GM19372 (cell line): ENCODE measurements around the gene MICB.
"Not testable (repeated sequence)": the region's sequence is repeated elsewhere in the genome, so short reads cannot be mapped to it uniquely, and the experiment has no call there.

Source experiments
- ATAC-seq: cut with Tn5 transposase; IDR thresholded peaks from one replicate; pipeline ENCODE4 v1.9.1; 2021; ENCODE audit warnings: mild to moderate bottlenecking, low read depth, moderate library complexity; ENCODE audit not compliant: unreplicated experiment

The MICB gene

GRCh38 chr6:31497531-31498476, at the start of gene MICB:
Gene MICB, plus strand, starts transcription at chr6:31498145. Its CDS starts 49 bp downstream, at chr6:31498194.
- ATAC-seq, result peak; percentile 49

- no peak for ATAC-seq
Observed at GRCh38 chr6:31450751-31451150, 47.2 kb upstream of the MICB start.

- ATAC-seq, result no peak
Observed at GRCh38 chr6:31452859-31453258, 45.1 kb upstream of the MICB start.

GRCh38 chr6:31453259-31453658, 44.7 kb upstream of the MICB start:
- ATAC-seq, result no peak

GRCh38 chr6:31459864-31460263, 38.1 kb upstream of the MICB start:
- not testable (repeated sequence) for ATAC-seq

GRCh38 chr6:31460361-31461025, 37.5 kb upstream of the MICB start:
- no peak for ATAC-seq

- no peak for ATAC-seq
Observed at GRCh38 chr6:31462026-31462963, 35.6 kb upstream of the MICB start.

GRCh38 chr6:31462964-31463870, 34.7 kb upstream of the MICB start:
- ATAC-seq, result peak; percentile 94

DNA sequence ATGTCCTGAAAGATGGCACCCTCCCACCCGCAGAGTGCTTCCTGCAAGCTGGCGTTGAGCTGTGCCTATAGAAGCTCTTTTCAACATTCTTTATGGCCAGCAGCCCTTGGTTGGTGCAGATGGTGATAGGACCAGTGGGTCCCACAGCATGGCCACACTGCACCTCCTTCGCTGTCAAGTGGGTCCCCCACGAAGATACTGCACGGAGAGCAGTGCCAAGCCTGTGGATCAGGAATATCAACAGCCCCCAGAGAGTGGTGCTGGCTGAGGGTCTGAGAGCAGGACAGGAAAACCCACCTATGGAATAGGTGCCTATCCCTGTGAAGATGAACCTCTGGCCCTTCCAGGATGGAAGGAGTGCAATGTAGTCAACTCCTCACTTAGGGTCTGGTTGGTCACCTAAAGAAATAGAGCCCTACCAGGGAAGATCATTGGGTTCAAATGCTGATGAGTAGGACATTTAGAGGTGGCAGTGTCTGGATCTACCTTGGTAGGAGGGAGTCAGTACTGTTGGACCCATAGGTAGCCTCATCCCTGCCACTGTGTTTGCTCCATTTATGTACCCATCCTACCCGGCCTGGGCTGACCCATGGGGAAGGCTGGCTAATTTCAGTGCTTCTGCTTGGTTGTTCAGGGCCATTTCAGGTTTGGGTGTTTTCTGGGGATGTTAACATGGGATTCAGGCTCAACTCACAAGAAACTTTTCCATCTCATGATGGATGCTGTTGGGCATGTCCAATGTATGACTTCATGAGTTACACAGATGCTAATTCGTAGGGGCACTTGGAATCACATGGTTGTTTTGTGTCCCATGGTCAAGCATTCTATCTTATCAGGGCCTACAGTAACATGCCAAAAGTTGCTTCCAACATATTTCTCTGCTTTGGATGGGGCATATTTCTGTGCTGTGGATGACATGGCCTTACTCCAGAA, 33.4 kb upstream of the MICB start:
- no peak for ATAC-seq

DNA sequence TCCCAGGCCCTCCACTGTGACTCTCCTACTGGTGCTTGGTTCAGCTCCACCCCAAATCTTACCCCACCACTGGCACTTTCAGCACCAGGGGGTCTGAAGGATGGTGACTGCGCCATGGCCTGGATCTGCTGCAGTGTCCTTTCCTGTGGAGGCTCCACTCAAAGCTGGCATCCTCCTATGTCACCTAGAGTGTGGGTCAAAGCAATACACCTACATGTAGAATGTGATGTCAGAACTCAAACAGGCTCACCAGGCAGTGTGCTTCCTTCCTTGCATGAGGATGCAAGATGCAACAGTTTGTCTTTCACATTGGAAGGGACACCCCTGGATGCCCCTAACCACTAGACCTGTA, 32.8 kb upstream of the MICB start:
- ATAC-seq, result no peak

DNA sequence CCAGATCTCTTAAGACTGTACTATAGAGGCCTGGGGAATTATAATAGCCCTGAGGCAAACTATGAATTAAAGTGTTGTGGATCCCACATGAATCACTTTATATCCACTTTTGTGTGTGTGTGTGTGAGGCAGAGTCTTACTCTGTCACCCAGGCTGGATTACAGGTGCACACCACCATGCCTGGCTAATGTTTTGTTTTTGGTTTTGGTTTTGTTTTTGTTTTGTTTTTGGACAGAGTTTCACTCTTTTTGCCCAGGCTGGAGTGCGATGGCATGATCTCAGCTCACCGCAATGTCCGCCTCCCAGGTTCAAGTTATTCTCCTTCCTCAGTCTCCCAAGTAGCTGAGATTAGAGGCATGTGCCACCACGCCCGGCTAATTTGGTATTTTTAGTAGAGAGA, 32.2 kb upstream of the MICB start:
- ATAC-seq, result no peak

DNA sequence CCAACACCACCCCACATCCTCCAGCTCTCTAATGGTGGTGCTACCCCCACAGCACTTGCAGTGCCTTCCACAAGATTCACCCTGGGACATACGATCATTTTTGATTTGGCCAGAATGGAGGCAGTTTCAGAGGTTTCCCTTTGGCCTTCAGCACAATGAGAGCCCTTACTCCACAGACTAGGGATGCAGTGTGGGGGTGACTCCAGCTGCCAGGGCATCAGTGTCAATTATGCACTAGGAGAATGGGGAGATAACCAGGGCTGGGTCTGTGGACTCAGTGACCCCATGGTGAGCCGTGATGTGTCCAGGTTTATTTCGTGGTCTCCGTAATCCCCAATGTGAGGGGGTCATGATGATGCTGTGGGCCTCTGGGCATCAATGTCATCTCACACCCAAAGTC, 31.5 kb upstream of the MICB start:
- no peak for ATAC-seq

- ATAC-seq, result no peak
Observed at GRCh38 chr6:31467151-31467550, 30.8 kb upstream of the MICB start.

- ATAC-seq, result no peak
Observed at GRCh38 chr6:31468311-31468710, 29.6 kb upstream of the MICB start.

- ATAC-seq, result no peak
Observed at GRCh38 chr6:31470801-31471200, 27.1 kb upstream of the MICB start.

DNA sequence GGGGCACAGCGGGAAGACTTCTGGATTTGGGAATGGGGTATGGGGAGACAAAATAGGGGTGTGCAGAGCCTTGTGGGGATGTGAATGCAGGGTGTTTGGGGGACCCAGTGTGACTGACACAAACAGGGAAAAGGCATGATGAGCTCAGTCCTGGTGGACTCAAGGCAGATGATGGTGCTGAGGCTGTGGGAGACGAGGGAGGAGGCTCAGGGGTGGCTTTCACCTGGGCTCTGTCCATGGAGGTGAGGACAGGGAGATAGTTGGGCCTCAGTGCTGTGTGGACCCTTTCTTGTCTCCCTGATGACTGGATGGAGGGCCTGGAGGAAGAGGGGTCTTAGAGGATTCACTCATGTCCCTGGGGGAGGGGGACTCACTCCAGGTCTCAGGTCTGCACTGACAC, 26.2 kb upstream of the MICB start:
- no peak for ATAC-seq

DNA sequence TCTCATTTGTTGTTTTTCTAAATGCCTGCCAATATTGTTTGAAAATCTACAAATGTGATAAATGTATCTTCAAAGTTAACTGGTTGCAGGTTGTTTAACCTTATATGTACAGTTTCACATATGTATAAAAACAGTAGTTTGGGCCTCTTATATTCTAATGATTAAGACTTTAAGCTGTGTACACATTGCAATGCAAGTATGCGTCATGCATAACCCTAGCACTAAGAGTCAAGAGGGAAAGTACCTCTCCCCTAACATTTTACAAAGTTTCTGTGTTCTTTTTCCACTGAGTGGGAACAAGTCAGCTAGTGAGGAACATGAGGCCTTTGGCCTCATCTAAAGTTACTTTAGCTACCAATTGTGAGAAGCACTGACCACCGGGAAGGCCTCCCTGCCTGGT, 25.7 kb upstream of the MICB start:
- no peak for ATAC-seq

- no peak for ATAC-seq
Observed at GRCh38 chr6:31473244-31473643, 24.7 kb upstream of the MICB start.
